Measurements from ENCODE around the gene FLT3.

The FLT3 gene

GRCh38 chr13:27961227-27962085 is 138.9 kb downstream of the FLT3 start:
- TF ChIP-seq CTCF (conservative IDR thresholded peaks at IDR 0.05; ENCODE audit: low read depth): no peak
- ChIA-PET CTCF (interaction anchor here (0.5 to 0.9 kb wide), 4 partner anchors 7 to 327 kb away, joined by 4 read pairs; partner anchors contain the start of genes CDX2 and URAD), POLR2A (ENCODE audit: low non-redundant PET) (no interaction called here)
- DNase-seq (ENCODE audit: low spot score): no peak
- no peak overlapping the region for H3K27ac ChIP-seq

GRCh38 chr13:27960362-27961226 is 139.8 kb downstream of the FLT3 start:
- TF ChIP-seq CTCF (conservative IDR thresholded peaks at IDR 0.05; ENCODE audit: low read depth): peak; percentile 25; the same call in 1 of the 2 replicates
- DNase-seq (ENCODE audit: low spot score): peak; percentile 36
- no peak overlapping the region for H3K27ac ChIP-seq
- CTCF ChIA-PET: interaction anchor here (0.5 to 1.1 kb wide), 5 partner anchors 8 to 1410 kb away, joined by 3 to 5 read pairs (median 4); partner anchors contain the start of gene CDX2
- POLR2A ChIA-PET (ENCODE audit: low non-redundant PET): no interaction called here

DNA sequence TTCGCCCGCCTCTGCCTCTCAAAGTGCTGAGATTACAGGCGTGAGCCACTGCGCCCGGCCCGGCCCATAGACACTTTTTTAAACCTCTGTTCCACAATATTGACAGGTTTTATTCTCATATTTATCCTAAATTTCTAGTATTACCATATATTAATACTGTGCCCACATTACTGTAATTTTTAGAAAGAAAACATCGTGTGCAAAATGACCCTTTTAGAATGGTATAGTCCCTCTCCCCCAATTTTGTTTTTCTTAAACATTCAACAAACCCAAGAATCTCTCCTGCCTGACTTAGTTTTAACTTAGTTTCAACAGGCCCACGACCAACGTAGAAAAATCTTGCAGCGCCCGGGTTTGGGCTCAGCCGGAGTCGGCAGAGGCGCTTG is 140.4 kb downstream of the FLT3 start:
- TF ChIP-seq CTCF (conservative IDR thresholded peaks at IDR 0.05; ENCODE audit: low read depth): no peak
- CTCF ChIA-PET: interaction anchor here (0.5 to 1.1 kb wide), 4 partner anchors 130 to 1411 kb away, joined by 3 to 5 read pairs (median 4); no protein-coding TSS in a partner anchor
- POLR2A ChIA-PET (ENCODE audit: low non-redundant PET): no interaction called here
- no peak overlapping the region for H3K27ac ChIP-seq
- no peak for DNase-seq (ENCODE audit: low spot score)

- no peak for TF ChIP-seq CTCF (conservative IDR thresholded peaks at IDR 0.05; ENCODE audit: low read depth)
- CTCF ChIA-PET: interaction anchor here (0.6 kb wide), 1 partner anchor 130 kb away, joined by 3 read pairs; no protein-coding TSS in a partner anchor
- H3K27ac ChIP-seq: no peak overlapping the region
- POLR2A ChIA-PET (ENCODE audit: low non-redundant PET): no interaction called here
- DNase-seq (ENCODE audit: low spot score): no peak
These were observed 143.6 kb downstream of the FLT3 start for GRCh38 chr13:27956576-27957300.

GRCh38 chr13:27955014-27955591 is 145.3 kb downstream of the FLT3 start:
- CTCF ChIA-PET: interaction anchor here (1.1 to 2.6 kb wide), 3 partner anchors 29 to 128 kb away, joined by 3 to 20 read pairs (median 20); no protein-coding TSS in a partner anchor
- POLR2A ChIA-PET (ENCODE audit: low non-redundant PET): no interaction called here
- H3K27ac ChIP-seq: no peak overlapping the region
- DNase-seq (ENCODE audit: low spot score): no peak
- no peak for TF ChIP-seq CTCF (conservative IDR thresholded peaks at IDR 0.05; ENCODE audit: low read depth)

Measured in RWPE1 (cell line).